Activated CD8-positive, alpha-beta memory T cell treated with anti-CD3 and anti-CD28 coated beads for 48 hours (primary cell): Measurements from ENCODE around the gene RUNX1.

Experiments used
- DNase-seq, 3 experiments: peaks; one replicate each; pipeline ENCODE4 v3.0.0-alpha.2; 2020; ENCODE audit warnings: low read depth in 2 of 3, low spot score in 2 of 3

The RUNX1 gene

DNA sequence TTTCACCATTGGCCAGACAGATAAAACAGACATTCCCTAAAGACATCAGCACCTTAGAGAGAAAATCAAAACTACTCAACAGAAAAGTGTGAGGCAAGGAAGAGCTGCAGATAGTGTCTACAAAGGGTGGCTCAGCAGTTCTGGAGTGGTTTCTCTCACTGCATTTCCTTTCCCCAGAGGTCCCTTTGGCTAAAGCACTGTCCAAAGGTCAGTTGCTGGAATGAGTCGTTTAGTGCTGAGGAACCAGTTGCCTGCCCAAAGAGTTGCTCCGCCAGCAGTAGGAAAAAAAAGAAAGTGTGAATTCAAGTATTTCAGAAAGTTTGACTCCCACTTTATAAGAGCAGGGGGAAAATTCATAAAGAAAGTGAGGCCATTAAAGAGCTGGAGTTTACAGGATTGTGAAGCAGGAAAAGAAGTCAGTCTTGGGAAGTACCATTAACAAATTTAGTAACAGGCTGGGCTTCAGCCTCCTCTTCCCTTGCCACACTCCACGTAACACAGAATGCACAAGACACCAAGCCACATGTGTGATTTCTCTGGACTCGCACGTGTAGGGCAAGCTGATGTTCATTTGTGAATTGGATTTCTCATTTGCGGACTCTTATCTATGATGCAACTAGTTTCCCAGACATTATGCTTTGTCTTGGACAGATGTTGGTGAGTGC is 122.2 kb downstream of the RUNX1 start:
- DNase-seq = no peak

DNA sequence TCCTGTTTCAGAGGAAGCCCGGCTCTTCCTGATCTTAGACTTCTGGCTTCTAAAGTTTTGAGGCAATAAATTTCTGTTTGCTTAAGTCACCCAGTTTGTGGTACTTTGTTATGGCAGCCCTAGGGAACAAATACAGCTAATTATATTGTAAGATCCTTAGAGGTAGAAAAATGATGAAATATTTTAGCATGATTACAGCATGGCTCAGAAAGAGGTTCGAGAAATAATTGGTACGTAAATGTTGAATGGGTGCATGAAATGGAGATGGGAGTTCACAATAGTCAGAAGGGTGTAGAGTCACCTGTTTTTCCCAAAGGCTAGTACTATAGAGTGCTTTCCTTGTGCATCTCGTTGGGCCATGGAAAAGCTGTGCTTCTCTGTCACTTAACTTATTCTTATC is 123.5 kb downstream of the RUNX1 start:
- DNase-seq = no peak

GRCh38 chr21:34924771-34925419 is 124.2 kb downstream of the RUNX1 start:
- DNase-seq = no peak

DNA sequence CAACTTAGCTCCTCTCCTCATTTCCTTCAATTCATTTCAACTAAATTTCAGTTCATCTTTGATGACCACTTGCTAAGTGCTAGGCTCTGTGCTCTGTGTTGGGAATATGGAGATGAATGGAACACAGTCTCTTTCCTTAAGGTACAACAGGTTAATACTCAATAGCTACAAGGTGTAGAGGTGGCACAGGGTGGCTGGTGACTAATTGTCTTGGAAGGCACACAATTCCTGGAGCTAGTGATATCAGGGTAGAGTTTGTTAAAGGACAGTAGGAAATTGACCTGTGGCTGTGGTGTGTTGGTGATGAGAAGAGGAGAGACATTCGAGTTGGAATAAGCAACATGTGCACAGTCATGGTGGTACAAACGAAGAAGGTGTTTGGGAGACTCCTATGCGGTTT is 124.9 kb downstream of the RUNX1 start:
- DNase-seq = no peak

DNA sequence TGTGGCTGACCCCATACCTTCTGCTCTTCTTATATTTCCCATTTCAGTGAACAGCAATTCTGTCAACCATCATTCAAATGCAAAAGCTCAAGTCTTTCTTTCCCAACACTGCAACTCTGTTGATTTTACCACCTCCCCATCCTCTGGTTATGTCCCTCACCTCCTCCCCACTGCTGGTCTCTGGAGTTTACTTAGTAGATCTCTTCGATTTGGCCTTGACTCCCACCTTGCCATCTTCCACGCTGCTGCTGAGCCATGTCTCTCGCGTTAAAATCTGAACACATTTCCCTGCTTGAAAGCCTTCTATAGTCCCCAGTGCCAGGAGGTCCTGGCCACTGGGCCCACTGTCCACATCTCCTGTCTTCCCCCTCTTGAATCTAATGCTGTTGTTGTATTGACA is 125.5 kb downstream of the RUNX1 start:
- no peak for DNase-seq

GRCh38 chr21:34923202-34923601 is 125.9 kb downstream of the RUNX1 start:
- DNase-seq = no peak

GRCh38 chr21:34922479-34922878 is 126.6 kb downstream of the RUNX1 start:
- no peak for DNase-seq

GRCh38 chr21:34921151-34921550 is 128.0 kb downstream of the RUNX1 start:
- DNase-seq = no peak

DNA sequence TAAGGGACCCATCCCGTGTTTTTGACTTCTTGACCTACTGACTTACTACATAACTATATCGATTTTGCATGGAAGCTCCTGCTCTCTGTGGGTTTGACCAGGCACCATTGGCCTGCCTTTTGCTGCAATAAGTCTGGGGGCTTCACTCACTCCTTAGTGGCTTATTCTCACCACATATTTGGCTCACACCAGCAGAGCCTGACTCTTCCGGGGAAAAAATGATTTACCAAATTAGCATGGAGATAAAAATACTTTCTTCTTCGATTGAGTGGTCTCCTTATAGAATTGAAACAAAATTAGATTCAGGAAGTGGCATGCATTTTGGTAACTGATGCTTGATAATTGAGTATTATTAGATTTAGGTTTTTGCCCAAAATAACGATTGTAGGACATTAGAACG is 129.7 kb downstream of the RUNX1 start:
- no peak for DNase-seq

GRCh38 chr21:34916446-34916845 is 132.7 kb downstream of the RUNX1 start:
- DNase-seq = no peak

- DNase-seq = no peak
Observed at GRCh38 chr21:34915364-34915841, 133.7 kb downstream of the RUNX1 start.

- no peak for DNase-seq
Observed at GRCh38 chr21:34914239-34914638, 134.9 kb downstream of the RUNX1 start.

- no peak for DNase-seq
Observed at GRCh38 chr21:34913811-34914210, 135.3 kb downstream of the RUNX1 start.

GRCh38 chr21:34912022-34912945 is 136.8 kb downstream of the RUNX1 start:
- DNase-seq = no peak

DNA sequence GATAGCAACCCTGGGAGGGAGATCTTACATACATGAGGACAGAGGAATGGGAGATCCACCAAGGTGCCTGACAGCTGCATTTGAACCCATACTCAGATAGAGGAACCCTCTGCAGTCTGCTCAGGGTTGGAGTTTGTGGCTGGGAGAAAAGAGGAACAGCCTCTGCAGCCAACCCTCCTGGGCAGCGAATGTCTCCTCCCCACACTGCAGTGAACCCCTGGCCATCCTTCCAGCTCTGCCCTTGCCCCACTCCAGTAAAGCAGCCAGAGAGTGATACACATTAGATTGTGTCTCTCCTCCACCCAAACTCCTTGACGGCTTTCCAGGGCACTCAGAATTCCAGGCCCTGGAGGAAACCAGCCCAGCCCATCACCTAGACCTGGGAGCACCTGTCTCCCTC is 137.7 kb downstream of the RUNX1 start:
- DNase-seq = no peak

DNA sequence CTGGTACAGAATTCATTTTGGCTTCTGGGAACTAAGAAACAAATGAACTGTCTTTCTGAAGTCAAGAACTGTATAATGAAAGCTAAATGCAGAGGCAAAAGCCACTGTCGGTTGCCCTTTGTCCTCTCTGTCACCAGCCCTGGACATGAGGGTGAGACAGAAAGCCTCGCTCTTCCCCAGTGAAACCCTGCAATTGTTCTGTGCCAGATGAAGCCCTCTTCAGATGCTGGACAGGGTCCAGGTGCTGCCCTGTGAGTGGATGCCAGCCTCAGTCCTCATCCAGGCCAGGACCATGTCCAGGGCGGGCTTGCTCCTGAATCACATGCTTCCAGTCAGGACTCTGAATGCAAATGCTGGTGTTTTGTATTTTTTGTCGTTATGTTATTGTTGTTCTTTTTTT is 138.7 kb downstream of the RUNX1 start:
- DNase-seq = no peak

- no peak for DNase-seq
Observed at GRCh38 chr21:34909492-34910292, 139.4 kb downstream of the RUNX1 start.

DNA sequence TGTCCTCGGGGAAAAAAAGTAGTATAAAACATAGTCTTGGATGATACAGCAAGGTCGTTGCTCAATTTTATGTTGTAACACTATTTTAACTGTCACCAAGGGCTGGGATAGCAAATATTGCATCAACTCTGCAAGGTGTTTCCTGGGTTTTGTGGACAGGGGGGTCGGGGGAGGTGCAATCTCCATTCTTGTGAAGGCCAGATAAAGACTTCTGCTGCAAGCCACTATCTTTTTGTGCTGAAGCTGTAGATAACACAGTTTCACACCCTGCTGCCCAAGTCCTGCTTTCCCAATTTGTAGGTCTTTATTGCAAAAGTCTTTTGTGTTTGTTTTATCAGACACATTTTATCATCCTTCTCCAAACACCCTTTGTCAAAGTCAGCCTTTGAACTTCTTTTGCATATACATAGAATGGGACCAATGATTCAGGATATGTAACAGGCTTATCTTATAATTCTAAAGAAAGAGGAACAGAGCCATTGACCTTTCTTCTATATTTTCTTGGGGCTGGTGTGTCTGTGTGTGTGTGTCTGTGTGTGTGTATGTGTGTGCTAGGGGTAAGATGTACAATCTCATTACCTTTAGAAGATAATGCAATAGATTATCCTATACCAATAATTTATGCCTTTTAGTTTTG is 140.6 kb downstream of the RUNX1 start:
- DNase-seq = no peak

- DNase-seq = no peak
Observed at GRCh38 chr21:34907461-34908418, 141.4 kb downstream of the RUNX1 start.
